ENCODE measurements around the gene ACTR2.
"Not testable (repeated sequence)": the region's sequence is repeated elsewhere in the genome, so short reads cannot be mapped to it uniquely, and the experiment has no call there.

The ACTR2 gene

DNA sequence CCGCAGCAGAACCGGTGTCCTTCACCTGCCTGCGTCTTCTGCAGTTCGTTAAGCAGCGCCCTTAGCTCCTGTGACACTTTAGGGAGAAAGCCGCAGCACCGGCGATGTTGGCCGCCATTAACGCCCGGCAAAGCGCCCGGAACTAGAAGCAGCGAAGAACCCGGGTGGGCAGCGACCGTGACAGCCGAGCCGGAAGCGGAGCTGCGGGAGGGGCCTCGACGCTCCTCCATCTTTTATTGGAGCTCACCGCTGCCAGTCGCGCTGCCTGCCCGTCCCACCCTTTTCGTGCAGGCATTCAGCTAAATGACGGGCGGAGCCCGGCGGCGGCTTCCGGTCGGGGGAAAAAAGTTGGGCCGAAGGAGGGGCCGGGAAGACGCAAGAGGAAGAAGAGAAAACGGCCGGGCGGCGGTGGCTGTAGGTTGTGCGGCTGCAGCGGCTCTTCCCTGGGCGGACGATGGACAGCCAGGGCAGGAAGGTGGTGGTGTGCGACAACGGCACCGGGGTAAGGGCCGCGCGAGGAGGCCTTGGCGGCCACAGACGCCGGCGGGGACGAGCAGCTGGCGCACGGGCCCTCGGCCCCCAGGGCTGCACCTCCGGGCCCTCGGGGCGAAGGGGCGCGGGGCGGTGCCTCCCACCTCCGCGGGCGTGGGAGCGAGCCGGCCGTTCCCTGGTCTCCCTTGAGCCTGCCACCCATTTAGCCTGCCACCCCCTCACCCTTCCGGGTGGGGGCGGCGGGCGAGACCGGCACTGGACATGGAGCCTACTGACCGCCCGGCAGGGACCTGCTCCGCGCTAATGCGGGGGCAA, at the start of gene ACTR2:
TSS of gene ACTR2 (plus strand) at position 376 of the 807 bp plus-strand sequence. CDS start at position 455, 79 bp downstream.
- DNase-seq, result peak; percentile 97

DNA sequence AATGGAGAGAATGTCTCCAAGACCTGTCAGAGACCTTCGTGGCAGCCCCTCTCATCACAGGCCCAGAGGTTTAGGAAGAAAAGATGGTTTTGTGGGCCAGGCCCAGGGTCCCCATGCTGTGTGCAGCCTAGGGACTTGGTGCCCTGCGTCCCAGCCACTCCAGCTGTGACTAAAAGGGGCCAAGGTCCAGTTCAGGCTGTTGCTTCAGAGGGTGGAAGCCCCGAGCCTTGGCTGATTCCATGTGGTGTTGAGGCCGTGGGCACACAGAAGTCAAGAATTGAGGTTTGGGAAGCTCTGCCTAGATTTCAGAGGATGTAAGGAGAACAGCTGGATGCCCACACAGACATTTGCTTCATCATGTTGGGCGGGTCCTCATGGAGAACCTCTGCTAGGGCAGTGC, 45.1 kb upstream of the ACTR2 start:
- DNase-seq, result no peak

DNA sequence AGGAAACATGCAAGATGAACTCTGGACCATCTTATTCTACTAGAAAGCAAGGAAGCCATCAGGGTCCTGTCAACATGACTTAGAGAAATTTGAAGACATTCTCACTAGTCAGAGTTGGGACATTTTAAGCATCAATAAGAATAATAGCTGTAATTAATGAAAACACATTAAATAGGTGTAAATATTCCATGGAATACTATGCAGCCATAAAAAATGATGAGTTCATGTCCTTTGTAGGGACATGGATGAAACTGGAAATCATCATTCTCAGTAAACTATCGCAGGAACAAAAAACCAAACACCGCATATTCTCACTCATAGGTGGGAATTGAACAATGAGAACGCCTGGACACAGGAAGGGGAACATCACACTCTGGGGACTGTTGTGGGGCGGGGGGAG, 44.2 kb upstream of the ACTR2 start:
- not testable (repeated sequence) for DNase-seq

DNA sequence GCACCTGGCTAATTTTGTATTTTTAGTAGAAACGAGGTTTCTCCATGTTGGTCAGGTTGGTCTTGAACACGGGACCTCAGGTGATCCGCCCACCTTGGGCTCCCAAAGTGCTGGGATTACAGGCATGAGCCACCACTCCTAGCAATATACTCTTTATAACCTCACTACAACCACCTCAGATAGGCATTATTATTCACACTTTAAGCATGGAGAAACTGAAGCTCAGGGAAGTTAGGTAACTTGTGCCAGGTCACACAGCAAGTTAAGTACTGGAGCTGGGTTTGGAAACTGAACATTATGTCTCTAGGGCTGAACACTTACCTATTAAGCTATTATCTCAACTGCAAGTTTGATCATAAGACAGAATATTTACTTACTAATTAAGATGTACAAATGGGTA, 42.6 kb upstream of the ACTR2 start:
- DNase-seq, result no peak

DNA sequence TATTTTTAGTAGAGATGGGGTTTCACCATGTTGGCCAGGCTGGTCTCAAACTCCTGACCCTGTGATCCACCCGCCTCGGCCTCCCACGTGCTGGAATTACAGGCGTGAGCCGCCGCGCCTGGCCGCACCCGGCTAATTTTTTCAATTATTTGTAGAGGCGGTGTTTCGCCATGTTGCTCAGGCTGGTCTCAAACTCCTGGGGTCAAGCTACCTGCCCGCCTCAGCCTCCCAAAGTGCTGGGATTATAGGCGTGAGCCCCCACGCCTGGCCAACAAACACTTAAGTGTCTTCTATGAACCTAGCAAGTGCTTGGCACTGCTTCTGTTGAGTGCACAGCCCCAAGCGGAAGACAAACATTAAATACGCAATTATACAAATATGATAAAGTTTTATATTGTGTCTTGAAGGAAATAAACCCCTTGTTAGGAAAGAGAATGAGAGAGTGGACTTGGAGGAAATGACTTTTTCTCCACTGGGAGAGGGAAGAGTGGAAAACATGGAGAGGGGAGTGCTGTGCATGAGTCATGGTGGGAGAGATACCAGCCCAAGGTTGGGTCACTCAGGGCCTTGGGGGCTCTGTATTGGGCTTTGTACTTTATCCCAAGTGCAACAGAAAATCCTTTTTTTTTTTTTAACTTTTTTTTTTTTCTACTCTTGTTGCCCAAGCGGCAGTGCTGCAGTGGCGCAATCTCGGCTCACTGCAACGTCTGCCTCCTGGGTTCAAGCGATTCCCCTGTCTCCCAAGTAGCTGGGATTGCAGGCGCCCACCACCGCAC, 41.4 kb upstream of the ACTR2 start:
- DNase-seq, result no peak

DNA sequence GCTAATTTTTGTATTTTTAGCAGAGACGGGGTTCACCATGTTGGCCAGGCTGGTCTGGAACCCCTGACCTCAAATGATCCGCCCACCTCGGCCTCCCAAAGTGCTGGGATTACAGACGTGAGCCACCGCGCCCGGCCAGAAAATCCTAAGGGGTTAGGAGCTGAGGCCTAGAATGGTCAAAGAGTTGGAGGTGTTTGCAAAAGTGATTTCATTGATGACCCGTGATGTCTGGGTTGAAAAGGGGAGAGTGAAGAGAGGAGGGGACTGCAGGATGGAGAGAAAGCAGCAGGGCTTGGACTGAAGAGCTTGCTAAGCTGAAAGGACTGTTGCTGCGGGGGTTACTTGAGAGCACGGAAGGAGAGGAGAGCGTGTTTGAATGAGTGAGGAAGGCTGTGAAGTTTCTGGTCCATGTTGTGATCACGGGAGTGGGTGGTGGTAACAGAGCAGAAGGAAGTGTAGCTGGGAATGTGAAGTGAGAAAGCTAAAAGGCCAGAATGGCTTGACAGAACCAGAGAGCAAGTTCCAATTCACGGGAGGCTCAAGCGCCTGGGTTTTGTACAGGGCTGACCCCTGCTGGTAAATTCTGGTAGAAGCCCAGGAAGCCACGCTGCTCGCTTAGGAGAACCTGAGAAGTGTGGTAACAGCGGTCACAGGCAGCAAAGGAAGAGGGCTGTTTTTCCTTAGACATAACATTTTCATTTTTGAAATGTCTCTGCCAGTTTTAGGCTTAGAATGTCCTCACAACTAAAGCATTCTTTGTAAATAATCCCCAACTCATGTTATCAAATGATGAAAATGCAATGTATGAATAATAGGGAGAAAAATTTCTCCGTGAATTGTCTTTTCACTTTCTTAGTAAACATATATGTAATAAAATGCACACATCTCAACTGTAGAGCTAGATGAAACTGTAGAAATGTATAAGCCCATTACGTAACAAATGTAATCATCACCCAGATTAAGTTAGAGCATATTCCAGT, 40.5 kb upstream of the ACTR2 start:
- DNase-seq, result peak; percentile 80

DNA sequence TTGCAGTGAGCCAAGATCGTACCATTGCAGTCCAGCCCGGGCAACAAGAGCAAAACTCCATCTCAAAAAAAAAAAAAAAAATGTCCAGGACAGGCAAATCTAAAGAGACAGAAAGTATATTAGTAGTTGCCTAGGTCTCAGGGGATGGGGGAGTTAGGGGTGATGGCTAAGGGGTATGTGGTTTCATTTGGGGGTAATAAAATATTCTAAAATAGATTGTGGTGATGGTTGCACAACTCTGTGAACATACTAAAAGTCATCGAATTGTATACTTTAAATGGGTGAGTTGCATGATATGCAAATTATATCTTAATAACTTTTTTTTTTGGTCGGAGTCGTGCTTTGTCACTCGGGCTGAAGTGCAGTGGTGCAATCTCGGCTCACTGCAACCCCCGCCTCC, 34.2 kb upstream of the ACTR2 start:
- DNase-seq, result no peak

DNA sequence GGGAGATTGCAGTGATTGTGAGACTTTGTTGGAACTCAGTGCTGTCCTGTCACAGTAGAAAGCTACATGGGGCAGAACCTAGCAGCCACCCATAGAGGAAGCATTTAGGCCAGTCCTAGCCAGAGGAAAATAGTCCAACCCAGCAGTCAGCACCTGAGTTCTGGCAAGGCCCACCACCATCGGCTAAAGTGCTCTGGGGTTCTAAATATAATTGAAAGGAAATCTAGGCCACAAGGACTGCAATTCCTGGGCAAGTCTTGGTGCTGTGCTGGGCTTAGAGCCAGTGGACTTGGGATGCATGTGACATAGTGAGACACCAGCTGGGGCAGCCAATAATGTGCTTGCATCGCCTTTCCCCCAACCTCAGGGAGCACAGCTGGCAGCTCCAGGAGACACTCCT, 28.9 kb upstream of the ACTR2 start:
- DNase-seq, result no peak

DNA sequence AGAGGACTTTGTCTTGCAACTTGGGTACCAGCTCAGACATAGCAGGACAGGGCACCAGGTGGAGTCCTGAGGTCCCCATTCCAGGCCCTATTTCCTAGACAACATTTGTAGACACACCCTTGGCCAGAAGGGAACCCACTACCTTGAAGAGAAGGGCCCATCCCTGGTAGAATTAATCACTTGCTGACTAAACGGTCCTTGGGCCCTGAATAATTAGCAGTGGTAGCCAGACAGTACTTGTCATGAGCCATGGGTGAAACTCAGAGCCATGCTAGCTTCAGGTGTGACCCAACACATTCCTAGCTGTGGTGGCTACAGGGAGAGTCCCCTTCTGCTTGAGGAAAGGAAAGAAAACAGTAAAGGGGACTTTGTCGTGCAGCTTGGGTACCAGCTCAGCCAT, 28.5 kb upstream of the ACTR2 start:
- DNase-seq, result no peak

DNA sequence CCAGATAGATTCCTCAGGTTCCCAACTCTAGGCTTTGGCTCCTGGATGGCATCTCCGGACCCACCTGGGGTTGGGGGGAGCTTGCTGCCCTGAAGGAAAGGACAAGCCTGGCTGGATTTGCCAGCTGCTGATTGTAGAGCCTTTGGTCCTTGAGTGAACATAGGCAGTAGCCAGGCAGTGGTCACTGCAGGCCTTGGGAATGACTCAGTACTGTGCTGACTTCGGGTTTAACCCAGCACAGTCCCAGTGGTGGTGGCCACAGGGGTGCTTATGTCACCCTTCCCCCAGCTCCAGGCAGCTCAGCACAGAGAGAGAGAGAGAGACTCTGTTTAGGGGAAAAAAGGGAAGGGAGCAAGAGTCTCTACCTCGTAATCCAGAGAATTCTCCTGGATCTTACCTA, 27.7 kb upstream of the ACTR2 start:
- DNase-seq, result no peak

DNA sequence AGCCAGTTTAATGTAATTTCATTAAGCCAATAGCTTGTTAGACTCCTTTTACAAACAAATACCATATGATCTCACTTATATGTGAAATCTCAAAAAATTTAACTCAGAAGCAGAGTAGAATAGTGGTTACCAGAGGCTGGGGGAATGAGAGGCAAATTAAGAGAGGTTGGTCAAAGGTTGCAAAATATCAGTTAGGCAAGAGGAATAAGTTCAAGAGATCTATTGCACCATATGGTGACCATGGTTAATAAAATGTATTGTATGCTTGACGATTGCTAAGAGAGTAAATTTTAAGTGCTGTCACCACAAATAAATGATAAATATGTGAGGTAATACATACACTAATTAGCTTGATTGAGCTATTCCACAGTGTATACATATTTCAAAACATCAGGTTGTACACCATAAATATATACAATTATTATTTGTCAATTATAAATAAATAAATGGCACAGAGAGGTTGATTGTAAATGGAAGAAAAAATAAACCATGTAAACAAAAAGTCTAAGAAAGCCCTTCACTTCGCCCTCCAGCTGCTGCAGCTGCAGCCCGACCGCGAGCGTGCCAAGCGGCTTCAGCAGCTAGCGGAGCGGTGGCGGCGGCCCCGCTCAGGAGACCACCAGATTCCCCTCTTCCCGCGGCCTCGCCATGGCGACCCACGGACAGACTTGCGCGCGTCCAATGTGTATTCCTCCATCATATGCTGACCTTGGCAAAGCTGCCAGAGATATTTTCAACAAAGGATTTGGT, 23.0 kb upstream of the ACTR2 start:
- peak; percentile 76 for DNase-seq

DNA sequence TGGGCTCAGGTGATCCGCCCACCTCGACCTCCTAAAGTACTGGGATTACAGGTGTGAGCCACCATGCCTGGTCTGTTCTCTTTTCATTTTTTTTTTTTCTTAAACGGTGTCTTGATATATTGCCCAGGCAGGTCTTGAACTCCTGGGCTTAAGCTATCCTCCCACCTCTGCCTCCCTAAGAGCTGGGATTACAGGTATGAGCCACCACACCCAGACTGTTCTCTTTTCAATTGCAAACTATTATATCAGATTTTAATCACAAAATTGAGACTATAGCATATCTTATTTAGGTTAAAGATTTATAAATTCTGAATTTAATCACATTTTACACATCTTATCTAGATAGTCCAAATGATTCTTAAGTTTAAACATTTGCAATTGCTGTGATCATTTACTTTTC, 15.5 kb upstream of the ACTR2 start:
- no peak for DNase-seq

DNA sequence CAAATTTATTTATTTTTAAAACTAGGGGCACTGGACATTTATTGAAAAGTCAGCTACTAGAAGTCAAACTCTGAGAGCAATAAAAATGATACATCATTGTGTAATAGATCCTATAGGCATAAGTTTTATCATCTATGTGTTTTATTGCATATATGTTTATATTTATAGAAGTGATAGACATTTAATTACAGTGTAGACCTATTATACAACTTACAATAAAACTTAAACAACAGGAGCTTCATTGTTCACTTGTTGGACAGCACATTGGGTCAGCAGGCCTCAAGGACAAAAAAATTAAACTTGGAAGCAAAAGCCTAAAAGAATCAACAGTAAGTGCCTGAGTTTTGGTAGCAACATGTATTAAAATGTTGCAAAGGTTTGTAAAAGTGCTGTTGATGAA, 15.0 kb upstream of the ACTR2 start:
- DNase-seq, result no peak

DNA sequence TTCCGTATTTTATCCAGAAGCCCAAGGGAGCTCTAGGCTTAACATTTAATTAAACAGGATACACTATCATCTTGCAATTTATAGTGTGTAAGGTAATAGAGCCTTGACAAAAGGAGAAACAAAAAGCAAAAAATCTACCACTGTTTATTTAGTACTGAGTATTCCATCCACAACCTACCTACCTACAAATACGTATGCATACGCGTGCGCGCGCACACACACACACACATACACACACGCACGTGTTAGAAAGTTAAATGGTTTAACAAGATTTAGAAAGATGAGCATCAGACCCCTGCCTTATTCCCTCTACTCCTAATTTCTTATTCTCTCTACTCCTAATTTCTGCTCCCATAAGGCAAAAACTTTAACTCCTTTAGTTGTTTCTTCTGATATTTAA, 14.6 kb upstream of the ACTR2 start:
- no peak for DNase-seq

DNA sequence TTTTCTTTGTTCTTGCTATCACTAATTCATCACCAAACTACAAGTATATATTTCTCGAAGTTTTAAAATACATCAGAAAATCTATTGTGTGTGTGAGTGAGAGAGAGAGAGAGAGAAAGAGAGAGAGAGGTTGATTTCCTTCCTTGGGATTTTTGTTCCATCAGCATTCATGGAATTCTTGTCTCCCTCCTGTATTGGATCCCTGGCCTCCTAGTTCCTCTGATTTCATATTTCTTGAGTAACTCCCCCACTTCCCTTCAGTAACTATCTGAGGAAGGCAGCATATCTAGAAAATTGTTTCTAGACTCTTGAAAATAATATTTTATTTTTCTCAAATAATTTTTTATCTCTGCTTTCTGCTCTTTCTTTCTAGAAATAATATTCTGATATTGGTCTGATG, 13.3 kb upstream of the ACTR2 start:
- no peak for DNase-seq

DNA sequence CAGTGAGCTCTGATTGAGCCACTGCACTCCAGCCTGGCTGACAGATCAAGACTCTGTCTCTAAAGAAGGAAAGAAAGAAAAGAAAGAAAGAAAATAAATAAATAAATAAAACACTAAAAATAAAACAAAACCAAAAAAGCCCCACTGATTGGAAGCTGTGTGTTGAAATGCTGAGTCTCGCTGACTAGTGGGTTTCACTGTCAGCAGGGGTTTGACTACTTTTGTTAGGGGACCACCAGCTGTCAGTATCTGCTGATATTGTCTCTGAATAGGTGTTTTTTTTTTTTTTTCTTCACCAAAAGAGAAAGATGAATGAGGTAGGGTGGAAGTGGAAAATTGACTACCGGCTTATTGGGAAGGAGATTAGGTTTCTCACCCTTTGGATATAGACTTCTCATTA, 12.8 kb upstream of the ACTR2 start:
- no peak for DNase-seq

DNA sequence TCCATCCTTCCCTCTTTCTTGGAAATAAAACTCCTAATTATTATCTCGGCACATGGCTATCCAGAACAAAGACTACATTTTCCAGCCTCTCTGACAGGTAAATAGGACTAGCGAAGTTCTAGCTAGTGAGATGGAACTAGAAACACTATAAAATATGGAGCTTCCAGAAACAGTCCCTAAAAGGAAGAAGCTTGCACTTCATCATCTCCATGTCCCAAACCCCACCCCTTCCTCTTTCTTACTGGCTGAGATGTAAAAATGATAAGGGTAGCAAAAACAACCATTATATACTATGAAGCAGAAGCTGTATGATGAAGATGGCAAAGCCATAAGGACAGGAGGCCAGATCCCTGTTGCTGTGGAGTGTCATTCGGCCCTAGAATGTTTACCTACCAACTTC, 11.7 kb upstream of the ACTR2 start:
- DNase-seq, result peak; percentile 12

DNA sequence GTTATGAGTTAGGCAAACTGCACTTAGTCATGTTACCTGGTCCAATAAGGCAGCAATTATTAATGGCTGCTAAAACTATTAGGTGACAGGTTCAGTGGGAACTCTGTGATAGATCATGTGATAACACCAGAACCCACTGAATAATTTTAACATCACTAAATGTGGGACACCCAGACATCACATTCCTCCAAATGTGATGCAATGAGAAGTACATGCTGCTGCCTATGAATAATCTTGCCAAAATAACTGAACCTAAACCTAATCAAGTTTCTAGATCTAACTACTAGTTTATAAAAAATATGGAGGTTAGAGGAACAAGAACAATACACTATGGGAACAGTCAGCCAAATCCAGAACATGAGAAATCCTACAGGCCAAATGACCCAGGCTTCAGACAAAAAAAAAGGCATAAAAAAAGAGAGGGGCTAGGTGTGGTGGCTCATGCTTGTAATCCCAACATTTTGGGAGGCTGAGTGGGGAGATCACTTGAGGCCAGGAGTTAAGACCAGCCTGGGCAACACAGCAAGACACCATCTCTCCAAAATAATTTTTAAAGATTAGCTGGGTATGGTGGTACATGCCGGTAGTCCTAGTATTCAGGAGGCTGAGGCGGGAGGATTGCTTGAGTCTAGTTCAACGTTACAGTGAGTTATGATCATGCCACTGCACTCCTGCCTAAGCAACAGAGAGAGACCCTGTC, 7.0 kb upstream of the ACTR2 start:
- DNase-seq, result no peak

DNA sequence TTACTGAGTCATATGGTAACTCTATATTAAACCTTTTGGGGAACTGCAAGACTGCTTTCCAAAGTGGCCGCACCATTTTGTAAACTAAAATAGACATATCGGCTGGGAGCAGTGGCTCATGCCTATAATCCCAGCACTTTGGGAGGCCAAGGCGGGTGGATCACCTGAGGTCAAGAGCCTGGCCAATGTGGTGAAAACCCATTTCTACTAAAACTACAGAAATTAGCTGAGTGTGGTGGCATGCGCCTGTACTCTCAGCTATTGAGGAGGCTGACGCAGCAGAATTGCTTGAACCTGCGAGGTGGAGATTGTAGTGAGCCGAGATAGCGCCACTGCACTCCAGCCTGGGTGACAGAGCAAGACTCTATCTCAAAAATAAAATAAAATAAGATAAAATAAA, 6.4 kb upstream of the ACTR2 start:
- DNase-seq, result not testable (repeated sequence)

DNA sequence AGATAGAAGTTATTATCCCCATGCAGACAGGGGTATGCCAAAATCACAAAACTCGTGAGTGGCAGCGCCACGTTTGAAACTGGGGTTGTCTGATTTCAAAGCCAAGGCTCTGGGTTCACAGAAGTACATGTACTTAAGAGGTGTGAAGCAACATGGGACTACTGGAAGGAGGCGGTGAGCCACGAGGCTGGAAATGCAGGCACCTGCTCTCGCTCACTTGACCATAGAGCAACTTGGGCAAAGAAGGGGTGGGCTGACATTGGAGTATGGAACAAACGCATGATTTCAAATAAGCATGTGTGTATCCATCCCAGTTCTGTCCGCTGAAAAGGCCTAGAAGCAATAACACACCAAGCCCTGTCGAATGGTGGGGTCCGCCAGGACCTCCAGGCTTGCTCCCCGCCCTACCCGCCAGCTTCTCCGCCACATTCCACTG, 593 bp upstream of the ACTR2 start:
- peak; percentile 16 for DNase-seq

DNA sequence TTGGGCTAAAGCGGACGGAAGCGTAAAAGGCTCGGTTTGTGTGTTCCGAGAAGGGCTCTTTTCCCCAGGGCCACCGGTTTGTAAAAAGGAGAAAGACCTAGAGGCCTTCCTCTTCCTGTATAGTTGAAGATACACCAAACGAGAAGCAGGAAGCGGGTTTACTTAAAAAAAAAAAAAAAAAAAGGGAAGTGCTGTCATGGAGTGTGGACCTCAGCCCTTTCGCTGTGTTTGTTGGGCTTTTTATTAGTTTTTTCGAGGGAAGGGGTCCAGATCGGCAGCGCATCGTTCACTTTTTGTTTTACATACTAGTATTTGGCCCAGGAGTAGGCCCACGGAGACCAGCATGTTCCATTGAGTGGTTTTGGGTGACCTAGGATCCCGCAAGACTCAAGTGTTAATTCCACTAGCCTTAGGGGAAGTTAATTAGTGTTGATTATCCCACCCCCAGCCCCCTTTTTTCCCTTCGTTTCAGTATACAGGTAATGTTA, 676 bp downstream of the ACTR2 start:
- peak; percentile 84 for DNase-seq

DNA sequence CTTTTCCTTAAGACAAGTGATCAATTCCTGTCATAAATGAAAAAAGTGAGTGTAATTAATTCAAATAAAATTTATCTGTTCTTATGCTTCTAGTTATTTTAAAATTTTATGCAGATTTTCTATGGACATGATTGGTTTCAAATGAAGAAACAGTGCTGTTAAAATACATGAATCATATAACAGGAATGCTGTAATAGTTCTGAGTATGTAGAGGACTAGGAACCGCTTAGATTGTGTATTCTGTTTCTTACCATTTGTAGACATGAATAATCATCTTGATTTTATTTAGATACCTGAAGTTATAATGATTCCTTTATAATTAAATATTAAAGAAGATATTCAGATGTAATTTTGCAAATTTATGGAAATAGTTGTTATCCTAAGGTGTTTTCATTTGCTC, 3.5 kb downstream of the ACTR2 start:
- DNase-seq, result peak; percentile 7
